ENCODE data around the gene KLHL7. TPM values are rescaled to one million over a fixed set of nuclear protein-coding genes. Genes with fewer than 3 reads are reported as not detected.

KLHL7 gene
- polyA plus RNA-seq, 1 donor (not counting 4 experiments of a cell fraction or from before 2014, with no cell fraction given) = 43.1 TPM

DNA sequence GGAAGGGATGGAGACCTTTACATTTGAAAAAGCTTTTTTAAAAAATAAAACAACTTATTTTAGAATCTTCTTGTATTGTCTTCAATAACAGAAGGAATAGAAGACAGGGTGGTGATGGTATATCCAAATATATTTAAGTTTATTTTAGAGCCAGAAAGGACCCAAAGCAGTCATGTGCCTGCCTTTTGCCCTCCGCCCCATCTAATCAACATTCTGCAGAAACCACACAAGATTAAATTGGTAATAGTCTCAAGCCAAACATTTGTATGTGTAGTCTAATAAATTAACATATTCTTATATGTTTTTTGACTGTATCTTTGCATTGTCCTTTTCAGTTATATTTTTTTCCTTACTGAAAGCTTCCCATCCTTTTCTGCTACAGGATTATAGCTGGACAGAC is 59.7 kb downstream of the KLHL7 start:
- FAIRE-seq = no peak
- DNase-seq (ENCODE audit: low read depth, low spot score) = no peak
- Histone ChIP-seq H3K9ac (ENCODE audit: control insufficient read depth, extremely low read depth, insufficient read depth, low read length) (no peak overlapping the region), H3K4me3 (ENCODE audit: control insufficient read depth in 2 of 3, extremely low read depth in 1 of 3, insufficient read depth in 2 of 3, low read depth in 1 of 3, low read length in 3 of 3) (no peak overlapping the region), H4K20me1 (ENCODE audit: control insufficient read depth, extremely low read depth, insufficient read depth, low read length) (no peaks in the 10 kb centered on the region), H3K79me2 (ENCODE audit: control insufficient read depth, insufficient read depth, low read length) (no peaks in the 10 kb centered on the region), H3K9me3 (ENCODE audit: control insufficient read depth, low read depth, low read length) (no peaks in the 10 kb centered on the region), H3K27ac (ENCODE audit: control insufficient read depth, insufficient read depth, low read length) (no peak overlapping the region), H3K9me1 (ENCODE audit: control insufficient read depth, extremely low read depth, insufficient read depth, low read length) (no peaks in the 10 kb centered on the region), H3K36me3 (ENCODE audit: control insufficient read depth in 2 of 2, extremely low read depth in 1 of 2, insufficient read depth in 2 of 2, low read length in 2 of 2) (peaks cover 0 to 1% of the 10 kb centered on the region in 2 experiments), H3K27me3 (ENCODE audit: control insufficient read depth, extremely low read depth, insufficient read depth, low read length) (no peaks in the 10 kb centered on the region), H3K4me2 (ENCODE audit: control insufficient read depth, extremely low read depth, insufficient read depth, low read depth, low read length) (no peak overlapping the region), H3K4me1 (ENCODE audit: control insufficient read depth, extremely low read depth, insufficient read depth, low read length) (no peaks in the 10 kb centered on the region), H2AFZ (ENCODE audit: control insufficient read depth, low read length) (no peak overlapping the region)
- TF ChIP-seq CTCF (optimal IDR thresholded peaks at IDR 0.05 in 1 of 3, IDR thresholded peaks at IDR 0.05 in 1 of 3, conservative IDR thresholded peaks at IDR 0.05 in 1 of 3; ENCODE audit: extremely low read depth in 1 of 3, insufficient read depth in 2 of 3, low read length in 3 of 3) (no peak), EZH2 (IDR thresholded peaks at IDR 0.05; ENCODE audit: low read length) (no peak)
- dilution Hi-C loops (cut with MboI; ENCODE audit: extremely low pct_ligation_motif_present, low sequenced_read_pairs) = no loop called here

DNA sequence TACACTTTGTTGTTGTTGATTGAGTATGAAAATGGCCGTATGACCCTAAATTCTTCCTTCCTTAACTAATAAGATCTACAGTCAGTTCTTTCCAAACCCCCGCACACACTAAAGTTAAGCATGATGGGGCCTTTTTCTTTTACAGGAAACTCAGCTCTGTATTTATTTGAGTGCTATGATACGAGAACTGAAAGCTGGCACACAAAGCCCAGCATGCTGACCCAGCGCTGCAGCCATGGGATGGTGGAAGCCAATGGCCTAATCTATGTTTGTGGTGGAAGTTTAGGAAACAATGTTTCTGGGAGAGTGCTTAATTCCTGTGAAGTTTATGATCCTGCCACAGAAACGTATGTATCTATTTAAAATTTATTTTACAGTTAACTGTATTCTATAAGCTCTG is 62.1 kb downstream of the KLHL7 start:
- dilution Hi-C loops (cut with MboI; ENCODE audit: extremely low pct_ligation_motif_present, low sequenced_read_pairs) = no loop called here
- Histone ChIP-seq H3K27ac (ENCODE audit: control insufficient read depth, insufficient read depth, low read length) (no peak overlapping the region), H3K9me1 (ENCODE audit: control insufficient read depth, extremely low read depth, insufficient read depth, low read length) (no peaks in the 10 kb centered on the region), H3K9me3 (ENCODE audit: control insufficient read depth, low read depth, low read length) (no peaks in the 10 kb centered on the region), H3K79me2 (ENCODE audit: control insufficient read depth, insufficient read depth, low read length) (no peaks in the 10 kb centered on the region), H3K4me1 (ENCODE audit: control insufficient read depth, extremely low read depth, insufficient read depth, low read length) (no peaks in the 10 kb centered on the region), H3K4me2 (ENCODE audit: control insufficient read depth, extremely low read depth, insufficient read depth, low read depth, low read length) (no peak overlapping the region), H3K27me3 (ENCODE audit: control insufficient read depth, extremely low read depth, insufficient read depth, low read length) (no peaks in the 10 kb centered on the region), H3K36me3 (ENCODE audit: control insufficient read depth in 2 of 2, extremely low read depth in 1 of 2, insufficient read depth in 2 of 2, low read length in 2 of 2) (peaks cover 0 to 1% of the 10 kb centered on the region in 2 experiments), H3K4me3 (ENCODE audit: control insufficient read depth in 2 of 3, extremely low read depth in 1 of 3, insufficient read depth in 2 of 3, low read depth in 1 of 3, low read length in 3 of 3) (no peak overlapping the region), H3K9ac (ENCODE audit: control insufficient read depth, extremely low read depth, insufficient read depth, low read length) (no peak overlapping the region), H2AFZ (ENCODE audit: control insufficient read depth, low read length) (no peak overlapping the region), H4K20me1 (ENCODE audit: control insufficient read depth, extremely low read depth, insufficient read depth, low read length) (no peaks in the 10 kb centered on the region)
- TF ChIP-seq EZH2 (IDR thresholded peaks at IDR 0.05; ENCODE audit: low read length) (no peak), CTCF (optimal IDR thresholded peaks at IDR 0.05 in 1 of 3, IDR thresholded peaks at IDR 0.05 in 1 of 3, conservative IDR thresholded peaks at IDR 0.05 in 1 of 3; ENCODE audit: extremely low read depth in 1 of 3, insufficient read depth in 2 of 3, low read length in 3 of 3) (no peak)
- DNase-seq (ENCODE audit: low read depth, low spot score) (no peak), FAIRE-seq (no peak)
